A673 (cell line): Measurements from ENCODE around the gene TNFRSF13B. TPM values are rescaled to one million over a fixed set of nuclear protein-coding genes. Genes with fewer than 3 reads are reported as not detected.
"Not testable (repeated sequence)": the region's sequence is repeated elsewhere in the genome, so short reads cannot be mapped to it uniquely, and the experiment has no call there.

Experiments used
- BruUV-seq: library from RNA; stranded (reverse); fragments of 400-500 nt; replicated peaks from 2 replicates; lab custom pipeline; 2021; lab: Mats Ljungman, UMichigan
- CTCF ChIA-PET: fragments of 300-600 bp; sonication (Branson Sonifier 250); formaldehyde crosslinking; loops from one replicate; lab custom pipeline; 2022; ENCODE audit warnings: antibody characterized with exemption; lab: Charles Lee
- POLR2A ChIA-PET: fragments of 300-600 bp; sonication (Branson Sonifier 250); formaldehyde crosslinking; loops from one replicate; lab custom pipeline; 2022; ENCODE audit warnings: antibody characterized with exemption; ENCODE audit not compliant: low non-redundant PET; lab: Charles Lee
- DNase-seq: peaks from one replicate; pipeline ENCODE4 v3.0.0-alpha.2; 2015; ENCODE audit warnings: low spot score
- H3K27ac ChIP-seq: fragments of 200-600 bp; sonication (generic); 2 replicates; pipeline ENCODE4 v1.5.1; 2016; ENCODE audit warnings: mixed run types, low read depth, mild to moderate bottlenecking, mixed read lengths, antibody characterized with exemption, low read length; ENCODE audit not compliant: poor library complexity, severe bottlenecking
- H3K27me3 ChIP-seq: fragments of 200-600 bp; sonication (generic); replicated peaks from 2 replicates; pipeline ENCODE4 v1.6.1; 2017; ENCODE audit warnings: mixed run types, low read depth, mild to moderate bottlenecking, mixed read lengths, antibody characterized with exemption, low read length; ENCODE audit not compliant: insufficient read depth, poor library complexity
- H3K36me3 ChIP-seq: fragments of 200-600 bp; sonication (generic); 2 replicates; pipeline ENCODE4 v1.6.1; 2016; ENCODE audit warnings: mixed run types, mild to moderate bottlenecking, mixed read lengths, antibody characterized with exemption, low read length; ENCODE audit not compliant: insufficient read depth, poor library complexity, severe bottlenecking
- H3K4me1 ChIP-seq: fragments of 200-600 bp; sonication (generic); 2 replicates; pipeline ENCODE4 v1.6.1; 2017; ENCODE audit warnings: mixed run types, mild to moderate bottlenecking, mixed read lengths, antibody characterized with exemption, low read length; ENCODE audit not compliant: insufficient read depth, poor library complexity, severe bottlenecking
- H3K4me3 ChIP-seq: fragments of 200-600 bp; sonication (generic); 2 replicates; pipeline ENCODE4 v1.5.1; 2016; ENCODE audit warnings: low read depth, mixed run types, mild to moderate bottlenecking, mixed read lengths, low read length; ENCODE audit not compliant: poor library complexity, severe bottlenecking
- H3K9me3 ChIP-seq: fragments of 200-600 bp; sonication (generic); 2 replicates; pipeline ENCODE4 v1.6.1; 2016; ENCODE audit warnings: mixed run types, low read depth, mild to moderate bottlenecking, mixed read lengths, antibody characterized with exemption, low read length; ENCODE audit not compliant: poor library complexity, severe bottlenecking
- CTCF ChIP-seq: fragments of 300-800, 200-600 bp; sonication (generic); conservative IDR thresholded peaks from 2 replicates; pipeline ENCODE4 v1.5.1; 2017; ENCODE audit warnings: low read depth, mild to moderate bottlenecking, antibody characterized with exemption, low read length, moderate library complexity, mixed read lengths
- EZH2 ChIP-seq: fragments of 200-600 bp; sonication (generic); IDR thresholded peaks from 2 replicates; pipeline ENCODE4 v1.6.1; 2017; ENCODE audit warnings: borderline replicate concordance, low read depth, mild to moderate bottlenecking, mixed read lengths, antibody characterized with exemption, low read length; ENCODE audit not compliant: poor library complexity, severe bottlenecking
- intact Hi-C: fragments of 100-400 bp; cut with micrococcal nuclease; formaldehyde crosslinking; loops from one replicate; pipeline ENCODE4 v1.10.0; 2022; ENCODE audit not compliant: unreplicated experiment
- total RNA-seq: library from RNA; stranded (reverse); gene quantifications from 2 replicates; pipeline ENCODE4 v1.2.3, GENCODE V29; 2021

TNFRSF13B gene
- total RNA-seq, 1 experiment from 2014 or later, result not detected

- BruUV-seq, result no TSS peak
- ChIA-PET POLR2A (no interaction called here), CTCF (no interaction called here)
- Histone ChIP-seq H3K4me1 (peaks cover 7% of the 10 kb centered on the region), H3K9me3 (no peaks in the 10 kb centered on the region), H3K27ac (no peak overlapping the region), H3K4me3 (no peak overlapping the region), H3K36me3 (no peaks in the 10 kb centered on the region), H3K27me3 (no peaks in the 10 kb centered on the region)
- no peak for TF ChIP-seq CTCF
- TF ChIP-seq EZH2, result no peak
- intact Hi-C loops, result no loop called here
- no peak for DNase-seq
These were observed 65.2 kb downstream of the TNFRSF13B start for GRCh38 chr17:16906680-16907079.

- no TSS peak for BruUV-seq
- peak; percentile 48 for DNase-seq
- no peaks in the 10 kb centered on the region for H3K27me3 ChIP-seq
- no peaks in the 10 kb centered on the region for H3K9me3 ChIP-seq
- peaks cover 7% of the 10 kb centered on the region for H3K4me1 ChIP-seq
- H3K36me3 ChIP-seq, result no peaks in the 10 kb centered on the region
- no peak overlapping the region for H3K27ac ChIP-seq
- H3K4me3 ChIP-seq, result no peak overlapping the region
- ChIA-PET POLR2A (no interaction called here), CTCF (no interaction called here)
- intact Hi-C loops, result no loop called here
- no peak for TF ChIP-seq CTCF
- no peak for TF ChIP-seq EZH2
These were observed 66.2 kb downstream of the TNFRSF13B start for GRCh38 chr17:16905593-16906191.

GRCh38 chr17:16903070-16903469 is 68.8 kb downstream of the TNFRSF13B start:
- CTCF ChIA-PET, H3K27ac ChIP-seq, DNase-seq, POLR2A ChIA-PET, H3K4me3 ChIP-seq, BruUV-seq, H3K9me3 ChIP-seq, H3K36me3 ChIP-seq, H3K4me1 ChIP-seq, intact Hi-C loops, H3K27me3 ChIP-seq: not testable (repeated sequence)

- H3K36me3 ChIP-seq, result no peaks in the 10 kb centered on the region
- intact Hi-C loops, result no loop called here
- H3K27ac ChIP-seq, result no peak overlapping the region
- TF ChIP-seq EZH2 (no peak), CTCF (no peak)
- H3K9me3 ChIP-seq, result no peaks in the 10 kb centered on the region
- POLR2A ChIA-PET, result no interaction called here
- no TSS peak for BruUV-seq
- no peak overlapping the region for H3K4me3 ChIP-seq
- no peaks in the 10 kb centered on the region for H3K27me3 ChIP-seq
- no peak for DNase-seq
- CTCF ChIA-PET, result no interaction called here
- H3K4me1 ChIP-seq, result no peaks in the 10 kb centered on the region
These were observed 71.5 kb downstream of the TNFRSF13B start for GRCh38 chr17:16900288-16900882.

- BruUV-seq, H3K4me1 ChIP-seq, POLR2A ChIA-PET, intact Hi-C loops, H3K27me3 ChIP-seq, H3K27ac ChIP-seq, H3K36me3 ChIP-seq, DNase-seq, H3K9me3 ChIP-seq, CTCF ChIA-PET, H3K4me3 ChIP-seq: not testable (repeated sequence)
These were observed 74.6 kb downstream of the TNFRSF13B start for GRCh38 chr17:16897211-16897896.
